GM18858 (cell line): ENCODE measurements around the gene APOB.

Source experiments
- ATAC-seq: cut with Tn5 transposase; IDR thresholded peaks from one replicate; pipeline ENCODE4 v1.9.1; 2021; ENCODE audit not compliant: unreplicated experiment

APOB gene

DNA sequence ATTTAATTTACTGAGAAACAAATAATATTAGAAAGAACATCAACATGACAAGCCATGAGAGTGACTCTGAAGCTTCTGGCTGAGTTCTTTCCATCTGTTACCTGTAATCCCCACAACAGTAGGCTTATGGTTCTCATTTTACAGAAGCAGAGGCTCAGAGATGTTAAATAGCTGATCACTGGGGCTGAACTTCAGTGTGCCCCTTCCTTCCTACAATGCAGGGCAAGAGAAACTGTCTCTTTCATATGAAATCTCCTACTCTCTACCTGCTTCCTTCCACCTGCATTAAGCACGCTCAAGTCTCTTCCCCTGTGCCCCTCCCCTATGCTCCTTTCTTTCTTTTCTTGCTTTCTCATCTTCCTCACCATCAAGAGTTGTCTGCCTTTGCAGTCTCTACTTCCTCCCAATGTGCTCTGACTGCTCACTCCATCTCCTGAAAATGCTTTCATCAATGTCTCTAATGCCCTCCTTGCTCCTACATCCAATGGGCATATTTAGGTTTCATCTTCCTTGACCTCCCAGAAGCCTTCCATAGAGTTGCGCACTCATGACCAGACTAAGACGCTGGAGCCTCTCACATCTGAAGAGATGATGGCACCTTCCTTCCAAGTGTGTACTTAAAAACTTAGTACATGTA lies 23.7 kb downstream of the APOB start:
- no peak for ATAC-seq

DNA sequence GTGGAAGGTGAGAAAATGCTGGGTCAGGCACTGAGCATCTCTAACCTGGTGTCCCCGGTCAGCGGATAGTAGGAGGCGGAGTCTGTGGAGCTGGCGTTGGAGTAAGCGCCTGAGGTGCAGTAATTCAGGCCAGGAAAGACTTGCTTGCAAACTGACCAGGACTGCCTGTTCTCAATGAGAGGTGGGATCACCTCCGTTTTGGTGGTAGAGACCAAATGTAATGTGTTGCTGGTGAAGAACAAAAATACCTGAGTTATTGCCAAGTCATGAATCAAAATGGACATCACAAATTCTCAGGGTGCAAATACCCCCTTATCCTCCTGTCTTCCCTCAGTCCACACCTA lies 24.2 kb downstream of the APOB start:
- no peak for ATAC-seq

GRCh38 chr2:21019000-21019677 lies 24.7 kb downstream of the APOB start:
- no peak for ATAC-seq

- ATAC-seq = no peak
Observed at GRCh38 chr2:21018290-21018689, 25.6 kb downstream of the APOB start.

GRCh38 chr2:21017748-21018276 lies 26.1 kb downstream of the APOB start:
- no peak for ATAC-seq

- ATAC-seq = no peak
Observed at GRCh38 chr2:21015281-21015645, 28.6 kb downstream of the APOB start.

GRCh38 chr2:21014364-21015280 lies 29.3 kb downstream of the APOB start:
- no peak for ATAC-seq

GRCh38 chr2:21013043-21013816 lies 30.6 kb downstream of the APOB start:
- ATAC-seq = no peak

DNA sequence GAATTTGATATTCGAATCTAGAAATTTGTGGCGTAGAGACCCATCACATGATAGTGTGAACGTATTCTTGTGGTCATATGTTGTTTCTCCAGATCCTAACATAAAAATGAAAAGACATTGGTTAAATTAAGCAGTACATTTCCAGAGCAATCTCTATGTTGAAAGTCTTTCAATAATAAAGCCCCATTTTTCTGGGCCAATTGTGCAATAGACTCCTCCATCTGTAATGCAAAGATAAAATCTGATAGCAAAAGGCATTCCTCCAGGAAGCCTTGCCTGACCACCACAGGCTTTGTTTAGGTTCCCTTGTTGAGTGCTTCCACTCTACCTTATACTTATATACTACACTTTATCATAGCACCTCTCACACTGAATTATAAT lies 31.3 kb downstream of the APOB start:
- no peak for ATAC-seq

GRCh38 chr2:21011876-21012556 lies 31.9 kb downstream of the APOB start:
- ATAC-seq = no peak

DNA sequence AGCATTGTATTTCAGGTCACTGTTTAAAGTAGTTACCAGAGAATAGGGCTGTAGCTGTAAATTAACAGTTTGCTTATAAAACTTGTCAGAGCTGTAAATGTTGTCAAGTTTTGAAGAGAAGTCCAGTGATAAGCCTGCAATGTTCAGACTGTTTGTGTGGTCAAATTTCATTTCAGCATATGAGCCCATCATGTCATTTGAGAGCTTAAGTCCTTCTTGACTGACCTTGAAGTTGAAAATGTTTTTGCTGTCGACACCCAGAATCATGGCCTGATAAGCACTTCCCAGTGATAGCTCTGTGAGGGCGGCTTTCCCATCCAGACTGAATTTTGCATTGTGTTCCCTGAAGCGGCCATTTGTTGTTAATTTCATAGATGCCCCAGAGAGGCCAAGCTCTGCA lies 32.4 kb downstream of the APOB start:
- no peak for ATAC-seq

DNA sequence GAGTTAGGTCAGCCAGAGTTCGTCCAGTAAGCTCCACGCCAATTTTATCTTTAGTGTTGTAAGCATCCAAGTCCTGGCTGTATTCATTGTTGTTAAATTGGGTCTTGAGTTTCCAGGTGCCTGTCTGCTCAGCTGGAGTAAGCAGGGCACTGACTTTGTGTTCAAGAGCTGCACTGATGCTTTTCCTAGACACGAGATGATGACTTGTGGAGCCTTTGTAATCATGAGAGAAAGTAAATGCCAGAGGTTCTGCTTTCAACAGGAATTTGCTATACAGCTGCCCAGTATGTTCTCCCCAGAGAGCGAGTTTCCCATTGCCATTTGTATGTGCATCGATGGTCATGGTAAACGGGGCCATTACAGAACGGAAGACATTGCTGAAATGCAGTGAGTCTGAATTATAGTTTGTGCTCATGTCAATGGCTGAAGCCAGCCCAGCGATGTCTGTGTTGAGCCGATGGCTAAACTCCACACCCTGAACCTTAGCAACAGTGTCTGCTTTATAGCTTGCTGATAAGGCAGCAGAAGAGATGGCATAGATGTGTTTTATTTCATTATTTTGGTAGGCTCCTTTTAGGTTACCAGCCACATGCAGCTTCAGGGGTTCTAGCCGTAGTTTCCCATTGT lies 32.9 kb downstream of the APOB start:
- no peak for ATAC-seq

DNA sequence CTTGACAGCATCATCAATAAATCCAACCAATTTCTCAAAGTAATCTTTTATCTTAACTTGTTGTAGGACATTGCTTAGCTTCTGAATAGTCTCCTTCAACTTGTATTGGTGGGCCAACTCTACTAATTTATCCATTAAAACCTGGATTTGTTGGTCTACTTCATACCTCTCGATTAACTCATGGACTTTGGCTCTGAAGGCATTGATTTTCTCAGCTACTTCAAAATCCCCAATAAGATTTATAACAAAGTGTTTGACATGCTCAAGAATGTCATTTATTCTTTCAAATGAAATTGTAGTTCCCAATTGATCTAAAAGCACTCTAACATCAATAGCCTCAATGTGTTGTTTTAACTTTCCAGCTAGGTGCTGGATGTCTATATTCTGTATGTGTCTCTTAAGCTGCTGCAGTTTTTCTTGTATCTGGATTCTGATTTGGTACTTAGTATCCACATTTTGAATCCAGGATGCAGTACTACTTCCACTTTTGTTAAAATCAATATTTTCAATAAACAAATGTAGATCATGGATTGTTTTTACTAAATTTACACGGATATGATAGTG lies 34.1 kb downstream of the APOB start:
- ATAC-seq = no peak

DNA sequence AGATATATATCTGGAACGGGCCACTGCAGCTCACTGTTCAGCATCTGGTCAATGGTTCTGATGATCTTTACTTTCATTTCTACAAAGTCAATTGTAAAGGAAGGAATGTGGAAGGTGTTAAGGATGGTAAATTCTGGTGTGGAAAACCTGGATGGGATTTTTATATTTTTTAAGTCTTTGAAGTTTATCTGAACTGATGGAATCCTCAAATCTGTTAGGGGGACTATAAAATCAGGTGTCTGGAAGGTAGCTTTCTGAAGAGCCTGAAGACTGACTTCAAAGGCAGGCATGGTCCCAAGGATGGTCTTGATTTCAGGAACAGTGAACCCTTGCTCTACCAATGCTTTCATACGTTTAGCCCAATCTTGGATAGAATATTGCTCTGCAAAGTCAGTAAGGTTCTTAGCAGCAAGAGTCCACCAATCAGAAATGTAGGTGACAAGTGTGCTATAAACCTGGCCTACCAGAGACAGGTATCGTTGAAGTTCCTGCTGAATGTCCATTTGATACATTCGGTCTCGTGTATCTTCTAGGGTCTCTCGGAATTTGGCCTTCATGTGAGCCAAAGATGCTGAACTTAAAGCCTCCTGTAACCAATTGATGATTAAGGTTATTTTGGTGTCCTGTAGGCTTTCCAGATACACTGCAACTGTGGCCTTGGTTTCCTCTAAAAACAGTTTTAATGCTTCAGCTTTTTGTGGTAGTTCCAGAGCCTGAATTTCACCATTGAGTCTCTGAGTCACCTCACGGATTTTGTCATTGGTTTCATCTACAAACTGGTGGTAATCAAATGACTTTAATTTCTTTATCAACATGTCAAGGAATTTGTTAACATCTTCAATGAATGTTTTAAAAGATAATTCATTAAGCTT lies 34.8 kb downstream of the APOB start:
- ATAC-seq = no peak

DNA sequence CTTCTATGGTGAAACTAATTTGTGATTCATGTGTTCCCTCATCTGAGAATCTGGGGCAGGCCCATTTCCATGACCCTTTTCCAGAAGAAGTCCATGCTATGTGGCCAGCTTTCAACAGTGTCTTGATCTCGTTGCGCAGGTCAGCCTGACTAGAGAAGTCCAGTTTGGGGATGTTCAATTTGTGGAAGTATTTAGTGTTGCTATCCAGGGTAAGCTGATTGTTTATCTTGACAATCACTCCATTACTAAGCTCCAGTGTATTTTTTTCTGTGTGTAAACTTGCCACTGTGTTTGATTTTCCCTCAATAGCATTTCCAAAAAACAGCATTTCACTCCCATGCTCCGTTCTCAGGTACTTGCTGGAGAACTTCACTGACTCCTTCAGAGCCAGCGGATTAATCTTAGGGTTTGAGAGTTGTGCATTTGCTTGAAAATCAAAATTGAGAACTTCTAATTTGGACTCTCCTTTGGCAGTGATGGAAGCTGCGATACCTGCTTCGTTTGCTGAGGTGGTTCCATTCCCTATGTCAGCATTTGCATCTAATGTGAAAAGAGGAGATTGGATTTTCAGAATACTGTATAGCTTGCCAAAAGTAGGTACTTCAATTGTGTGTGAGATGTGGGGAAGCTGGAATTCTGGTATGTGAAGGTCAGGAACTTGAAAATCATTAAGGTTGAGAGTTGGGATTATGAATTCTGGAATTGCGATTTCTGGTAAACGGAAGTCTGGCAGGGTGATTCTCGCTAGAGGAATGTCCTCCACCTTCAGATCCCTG lies 35.7 kb downstream of the APOB start:
- ATAC-seq = no peak

- no peak for ATAC-seq
Observed at GRCh38 chr2:21007129-21008013, 36.5 kb downstream of the APOB start.
